B cell (primary cell): ENCODE measurements around the gene TMEM30A. TPM values are rescaled to one million over a fixed set of nuclear protein-coding genes. Genes with fewer than 3 reads are reported as not detected.

Experiments
- ATAC-seq: fragments of 200-7000 bp; cut with Tn5 transposase; one replicate; pipeline ENCODE4 v1.10.0; 2021; ENCODE audit warnings: low read depth, mild to moderate bottlenecking, moderate number of reproducible peaks, moderate library complexity
- CTCF ChIA-PET: fragments of 350-600 bp; sonication (Branson Sonifier 250); formaldehyde crosslinking; loops from one replicate; lab custom pipeline; 2021; ENCODE audit warnings: antibody characterized with exemption, inconsistent platforms; lab: Charles Lee
- POLR2A ChIA-PET: fragments of 350-600 bp; sonication (Branson Sonifier 250); formaldehyde crosslinking; loops from one replicate; lab custom pipeline; 2021; ENCODE audit warnings: antibody characterized with exemption; lab: Charles Lee
- DNase-seq: peaks from one replicate; pipeline ENCODE4 v3.0.0; 2013
- H2AFZ ChIP-seq: 2 replicates; pipeline ENCODE4 v1.6.1; 2012; ENCODE audit warnings: mild to moderate bottlenecking, low read depth, low read length; ENCODE audit not compliant: insufficient read depth, poor library complexity, severe bottlenecking
- H3K27ac ChIP-seq, 2 donors: 1 replicate in 1 of 2; 2 replicates in 1 of 2; pipeline ENCODE4 v1.5.1; 2012 to 2013; ENCODE audit warnings: low read length in 2 of 2, mild to moderate bottlenecking in 2 of 2, moderate library complexity in 1 of 2
- H3K27me3 ChIP-seq, 4 experiments: fragments of 200-600 bp in 1 of 4; sonication (generic) in 1 of 4; replicated peaks in 1 of 4; 1 replicate in 2 of 4; 2 replicates in 2 of 4; pipeline versions ENCODE4 v1.6.1 to v1.7.0; 2013 to 2016; ENCODE audit warnings: low read length in 3 of 4, mild to moderate bottlenecking in 2 of 4, mixed read lengths in 1 of 4, moderate library complexity in 1 of 4; ENCODE audit not compliant: insufficient read depth in 4 of 4, control insufficient read depth in 3 of 4; ENCODE audit errors: control extremely low read depth in 1 of 4
- H3K36me3 ChIP-seq, 2 experiments: replicated peaks in 1 of 2; 1 replicate in 1 of 2; 2 replicates in 1 of 2; pipeline versions ENCODE4 v1.6.1 to v1.7.1; 2013; ENCODE audit warnings: low read length in 1 of 2; ENCODE audit not compliant: insufficient read depth in 2 of 2, control insufficient read depth in 1 of 2; ENCODE audit errors: control extremely low read depth in 1 of 2, extremely low read depth in 1 of 2
- H3K4me1 ChIP-seq, 2 donors: fragments of 200-600 bp in 1 of 2; sonication (generic) in 1 of 2; 1 replicate in 1 of 2; 2 replicates in 1 of 2; pipeline versions ENCODE4 v1.5.1 to v1.6.1; 2013 to 2017; ENCODE audit warnings: low read length in 2 of 2; ENCODE audit not compliant: control insufficient read depth in 2 of 2, insufficient read depth in 2 of 2
- H3K4me2 ChIP-seq: replicated peaks from 2 replicates; pipeline ENCODE3; 2012; ENCODE audit warnings: mild to moderate bottlenecking, low read depth, low read length; ENCODE audit not compliant: poor library complexity, severe bottlenecking
- H3K4me3 ChIP-seq, 5 experiments: fragments of 200-600 bp in 1 of 5; sonication (generic) in 1 of 5; 1 replicate in 3 of 5; 2 replicates in 2 of 5; pipeline versions ENCODE4 v1.5.1 to v1.7.0; 2011 to 2016; ENCODE audit warnings: low read length in 4 of 5, mild to moderate bottlenecking in 4 of 5, low read depth in 2 of 5, control low read depth in 1 of 5, moderate library complexity in 1 of 5; ENCODE audit not compliant: insufficient read depth in 1 of 5; ENCODE audit errors: control extremely low read depth in 1 of 5, extremely low read depth in 1 of 5
- H3K79me2 ChIP-seq: fragments of 200-600 bp; sonication (generic); one replicate; pipeline ENCODE4 v1.6.0; 2016; ENCODE audit warnings: low read length; ENCODE audit not compliant: control insufficient read depth, insufficient read depth
- H3K9ac ChIP-seq: fragments of 200-600 bp; sonication (generic); 2 replicates; pipeline ENCODE4 v1.6.1; 2017; ENCODE audit warnings: mild to moderate bottlenecking, low read length, moderate library complexity
- H3K9me3 ChIP-seq, 3 donors: one replicate each; pipeline versions ENCODE4 v1.6.1 to v1.7.1; 2013; ENCODE audit warnings: low read length in 2 of 3; ENCODE audit not compliant: control insufficient read depth in 2 of 3, insufficient read depth in 1 of 3; ENCODE audit errors: control extremely low read depth in 1 of 3
- H4K20me1 ChIP-seq: 2 replicates; pipeline ENCODE4 v1.6.0; 2012; ENCODE audit warnings: mild to moderate bottlenecking, low read length; ENCODE audit not compliant: insufficient read depth, control insufficient read depth, poor library complexity, severe bottlenecking
- H3K27ac Mint-ChIP-seq: one replicate; pipeline ENCODE4 v1.8.0; 2021; ENCODE audit warnings: mixed read lengths
- H3K27me3 Mint-ChIP-seq: one replicate; pipeline ENCODE4 v1.8.0; 2021; ENCODE audit warnings: mixed read lengths
- H3K4me1 Mint-ChIP-seq: one replicate; pipeline ENCODE4 v1.8.0; 2021; ENCODE audit warnings: mixed read lengths
- H3K4me3 Mint-ChIP-seq: one replicate; pipeline ENCODE4 v1.8.0; 2021; ENCODE audit warnings: mixed read lengths
- H3K9me3 Mint-ChIP-seq: one replicate; pipeline ENCODE4 v1.8.0; 2022; ENCODE audit warnings: mixed read lengths; ENCODE audit not compliant: insufficient read depth
- EZH2 ChIP-seq: IDR thresholded peaks from 2 replicates; pipeline ENCODE4 v1.6.1; 2012; ENCODE audit warnings: borderline replicate concordance, low read depth, mild to moderate bottlenecking, moderate library complexity, low read length; ENCODE audit not compliant: insufficient read depth, poor library complexity, severe bottlenecking
- WGBS: methylation state at CpG from one replicate; pipeline ENCODE4 v1.1.5; 2013; ENCODE audit warnings: missing lambda C conversion rate; ENCODE audit not compliant: insufficient coverage; 5-methylcytosine and 5-hydroxymethylcytosine counted together
- intact Hi-C: fragments of 100-400 bp; cut with micrococcal nuclease; formaldehyde crosslinking; loops from one replicate; pipeline ENCODE4 v1.10.0; 2022
- polyA plus RNA-seq: library from polyadenylated mRNA; depleted of rRNA; stranded (reverse); fragments of >200 nt; gene quantifications from 2 replicates; pipeline ENCODE4 v1.2.3, GENCODE V29; 2012
- total RNA-seq, 2 donors: library from RNA; stranded (reverse); fragments of 120-200 nt in 1 of 2; gene quantifications; 1 replicate in 1 of 2; 2 replicates in 1 of 2; pipeline versions ENCODE4 v1.2.3 to v1.2.4, GENCODE V29; 2013 to 2022
- TF ChIP-seq, protein P1 (sequence below): fragments of 200-600 bp; IDR thresholded peaks from one replicate; pipeline ENCODE4 v1.8.0; 2022; ENCODE audit warnings: antibody characterized with exemption, mild to moderate bottlenecking

The TMEM30A gene
- total and polyA plus RNA-seq, 2 donors (not counting 1 experiment from before 2014, with no cell fraction given), result 4.7 to 53.9 TPM

DNA sequence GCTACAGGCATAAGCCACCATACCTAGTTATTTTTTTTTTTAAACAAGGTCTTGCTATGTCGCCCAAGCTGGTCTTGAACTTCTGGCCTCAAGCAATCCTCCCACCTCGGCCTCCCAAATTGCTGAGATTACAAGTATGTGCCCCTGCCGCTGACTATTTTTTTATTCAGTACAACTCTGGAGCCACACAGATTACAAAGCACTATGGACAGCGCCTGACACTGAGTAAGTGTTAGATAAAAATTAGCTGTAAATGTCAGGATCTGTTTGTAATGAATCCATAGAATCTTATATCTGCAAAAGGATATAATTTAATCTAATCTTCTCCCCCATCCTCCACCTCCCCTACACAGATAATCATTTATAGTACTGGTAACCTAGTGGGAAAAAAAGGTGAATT is 63.5 kb downstream of the TMEM30A start:
- no CpG with 5 or more reads among the region's 4 CpGs for WGBS
- DNase-seq (no peak), ATAC-seq (no peak)
- Histone ChIP-seq H3K4me3 (no peak overlapping the region), H2AFZ (no peak overlapping the region), H3K4me1 (no peaks in the 10 kb centered on the region), H3K4me2 (no peak overlapping the region), H3K79me2 (no peaks in the 10 kb centered on the region), H4K20me1 (no peaks in the 10 kb centered on the region), H3K9me3 (no peaks in the 10 kb centered on the region), H3K9ac (no peak overlapping the region), H3K27ac (no peak overlapping the region), H3K36me3 (no peaks in the 10 kb centered on the region), H3K27me3 (peaks cover 0 to 19% (median 4%) of the 10 kb centered on the region in 4 experiments)
- ChIA-PET POLR2A (no interaction called here), CTCF (interaction anchor here (0.7 to 6.5 kb wide), 4 partner anchors 9 to 1488 kb away, joined by 3 to 48 read pairs (median 6); partner anchors contain the start of gene COL12A1)
- Mint-ChIP-seq H3K9me3 (no peaks in the 10 kb centered on the region), H3K4me1 (no peaks in the 10 kb centered on the region), H3K27me3 (peaks cover 52% of the 10 kb centered on the region), H3K27ac (no peak overlapping the region), H3K4me3 (no peak overlapping the region)
- intact Hi-C loops, result no loop called here
- TF ChIP-seq EZH2, result no peak
- TF ChIP-seq, protein P1, sequence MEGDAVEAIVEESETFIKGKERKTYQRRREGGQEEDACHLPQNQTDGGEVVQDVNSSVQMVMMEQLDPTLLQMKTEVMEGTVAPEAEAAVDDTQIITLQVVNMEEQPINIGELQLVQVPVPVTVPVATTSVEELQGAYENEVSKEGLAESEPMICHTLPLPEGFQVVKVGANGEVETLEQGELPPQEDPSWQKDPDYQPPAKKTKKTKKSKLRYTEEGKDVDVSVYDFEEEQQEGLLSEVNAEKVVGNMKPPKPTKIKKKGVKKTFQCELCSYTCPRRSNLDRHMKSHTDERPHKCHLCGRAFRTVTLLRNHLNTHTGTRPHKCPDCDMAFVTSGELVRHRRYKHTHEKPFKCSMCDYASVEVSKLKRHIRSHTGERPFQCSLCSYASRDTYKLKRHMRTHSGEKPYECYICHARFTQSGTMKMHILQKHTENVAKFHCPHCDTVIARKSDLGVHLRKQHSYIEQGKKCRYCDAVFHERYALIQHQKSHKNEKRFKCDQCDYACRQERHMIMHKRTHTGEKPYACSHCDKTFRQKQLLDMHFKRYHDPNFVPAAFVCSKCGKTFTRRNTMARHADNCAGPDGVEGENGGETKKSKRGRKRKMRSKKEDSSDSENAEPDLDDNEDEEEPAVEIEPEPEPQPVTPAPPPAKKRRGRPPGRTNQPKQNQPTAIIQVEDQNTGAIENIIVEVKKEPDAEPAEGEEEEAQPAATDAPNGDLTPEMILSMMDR, result no peak

DNA sequence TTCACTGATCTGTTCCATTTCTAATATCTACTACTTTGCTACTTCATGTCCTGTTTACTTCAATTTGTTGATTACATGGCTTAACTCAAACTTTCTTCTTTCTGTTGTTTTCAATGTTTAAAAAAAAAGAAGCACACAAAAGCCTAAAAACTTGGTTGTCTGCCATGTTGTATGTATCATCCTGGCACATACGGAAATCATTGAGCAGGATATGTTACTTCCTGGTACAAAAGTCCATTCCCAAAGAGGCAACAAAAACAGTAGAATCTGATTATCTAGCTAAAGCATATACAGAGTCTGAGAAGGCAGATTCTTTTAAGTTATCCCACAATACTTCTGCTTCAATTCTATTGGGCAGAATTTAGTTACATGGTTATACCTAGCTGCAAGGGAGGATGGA is 64.2 kb downstream of the TMEM30A start:
- peaks cover 0 to 21% (median 8%) of the 10 kb centered on the region in 4 experiments for H3K27me3 ChIP-seq
- H3K4me2 ChIP-seq, result no peak overlapping the region
- TF ChIP-seq, protein P1, result no peak
- no peak for TF ChIP-seq EZH2
- H3K36me3 ChIP-seq, result no peaks in the 10 kb centered on the region
- ChIA-PET CTCF (interaction anchor here (0.7 to 6.5 kb wide), 4 partner anchors 9 to 1487 kb away, joined by 3 to 48 read pairs (median 6); partner anchors contain the start of gene COL12A1), POLR2A (no interaction called here)
- Mint-ChIP-seq H3K27me3 (peaks cover 57% of the 10 kb centered on the region), H3K9me3 (no peaks in the 10 kb centered on the region), H3K4me1 (no peaks in the 10 kb centered on the region), H3K4me3 (no peak overlapping the region), H3K27ac (no peak overlapping the region)
- H2AFZ ChIP-seq, result no peak overlapping the region
- no peaks in the 10 kb centered on the region for H3K4me1 ChIP-seq
- no peak overlapping the region for H3K9ac ChIP-seq
- no peak overlapping the region for H3K4me3 ChIP-seq
- no CpG with 5 or more reads among the region's 1 CpG for WGBS
- DNase-seq, result no peak
- no peaks in the 10 kb centered on the region for H3K79me2 ChIP-seq
- no peak for ATAC-seq
- no peaks in the 10 kb centered on the region for H3K9me3 ChIP-seq
- H4K20me1 ChIP-seq, result no peaks in the 10 kb centered on the region
- intact Hi-C loops, result no loop called here
- no peak overlapping the region for H3K27ac ChIP-seq
